ENCODE results near the gene TMEM125.

TMEM125 gene

GRCh38 chr1:43269627-43270375 lies at the start of gene TMEM125:
Gene TMEM125 (plus strand): TSS chr1:43269983. CDS start chr1:43272723, 2,740 bp downstream.
- no peak for DNase-seq

GRCh38 chr1:43220905-43221778 lies 48.6 kb upstream of the TMEM125 start:
- no peak for DNase-seq

GRCh38 chr1:43221797-43222196 lies 48.0 kb upstream of the TMEM125 start:
- no peak for DNase-seq

GRCh38 chr1:43222879-43223278 lies 46.9 kb upstream of the TMEM125 start:
- no peak for DNase-seq

GRCh38 chr1:43225168-43225567 lies 44.6 kb upstream of the TMEM125 start:
- DNase-seq: no peak

- peak; percentile 78 to 79 for DNase-seq
Measured at GRCh38 chr1:43227143-43227764, 42.5 kb upstream of the TMEM125 start.

GRCh38 chr1:43229826-43230780 lies 39.7 kb upstream of the TMEM125 start:
- DNase-seq: no peak

- DNase-seq: no peak
Measured at GRCh38 chr1:43232074-43232473, 37.7 kb upstream of the TMEM125 start.

- DNase-seq: no peak
Measured at GRCh38 chr1:43232482-43232881, 37.3 kb upstream of the TMEM125 start.

- DNase-seq: no peak
Measured at GRCh38 chr1:43233631-43234030, 36.2 kb upstream of the TMEM125 start.

- DNase-seq: no peak
Measured at GRCh38 chr1:43234267-43234666, 35.5 kb upstream of the TMEM125 start.

- no peak for DNase-seq
Measured at GRCh38 chr1:43235040-43235439, 34.7 kb upstream of the TMEM125 start.

- DNase-seq: no peak
Measured at GRCh38 chr1:43235451-43236121, 34.2 kb upstream of the TMEM125 start.

- no peak for DNase-seq
Measured at GRCh38 chr1:43237121-43237520, 32.7 kb upstream of the TMEM125 start.

- DNase-seq: peak in 1 of 2 donors; percentile 27
Measured at GRCh38 chr1:43238085-43238484, 31.7 kb upstream of the TMEM125 start.

- no peak for DNase-seq
Measured at GRCh38 chr1:43238991-43239469, 30.8 kb upstream of the TMEM125 start.

GRCh38 chr1:43239484-43239883 lies 30.3 kb upstream of the TMEM125 start:
- DNase-seq: no peak

- no peak for DNase-seq
Measured at GRCh38 chr1:43241413-43241836, 28.4 kb upstream of the TMEM125 start.

- DNase-seq: no peak
Measured at GRCh38 chr1:43243299-43243698, 26.5 kb upstream of the TMEM125 start.

GRCh38 chr1:43246466-43247213 lies 23.1 kb upstream of the TMEM125 start:
- DNase-seq: no peak

Measured in CD4-positive, alpha-beta T cell treated with Interleukin-4 for 1 hour (primary cell).